Uterus (tissue), 4 donors: ENCODE measurements around the gene THSD4. TPM values are rescaled to one million over a fixed set of nuclear protein-coding genes. Genes with fewer than 3 reads are reported as not detected.
A peak's percentile ranks its signal among the peaks of the same experiment; 100 is the strongest.

Experiments
- DNase-seq, 2 donors: peaks; one replicate each; pipeline ENCODE4 v3.0.0-alpha.2; 2019 to 2020
- H3K27ac ChIP-seq, 2 donors: fragments of 200-600 bp; sonication (generic); 1 replicate in 1 of 2; 2 replicates in 1 of 2; pipeline ENCODE4 v1.5.1; 2016 to 2018
- H3K27me3 ChIP-seq, 2 donors: fragments of 200-600 bp; sonication (generic); one replicate each; pipeline ENCODE4 v1.5.1; 2018 to 2019; ENCODE audit warnings: control low read depth in 1 of 2
- H3K36me3 ChIP-seq, 2 donors: fragments of 200-600 bp; sonication (generic); one replicate each; pipeline ENCODE4 v1.5.1; 2019; ENCODE audit warnings: control low read depth in 1 of 2
- H3K4me1 ChIP-seq, 2 donors: fragments of 200-600 bp; sonication (generic); one replicate each; pipeline ENCODE4 v1.5.1; 2018 to 2019; ENCODE audit warnings: control low read depth in 1 of 2
- H3K4me3 ChIP-seq, 2 donors: fragments of 200-600 bp; sonication (generic); 1 replicate in 1 of 2; 2 replicates in 1 of 2; pipeline ENCODE4 v1.5.1; 2018 to 2019; ENCODE audit warnings: mild to moderate bottlenecking in 1 of 2
- H3K9me3 ChIP-seq, 2 donors: fragments of 200-600 bp; sonication (generic); one replicate each; pipeline ENCODE4 v1.5.1; 2019; ENCODE audit warnings: control low read depth in 1 of 2
- POLR2A ChIP-seq, 2 donors: fragments of 450-650 bp; IDR thresholded peaks; one replicate each; pipeline ENCODE4 v1.6.1; 2016; ENCODE audit warnings: antibody characterized with exemption in 2 of 2, mild to moderate bottlenecking in 1 of 2, moderate library complexity in 1 of 2
- intact Hi-C: fragments of 100-400 bp; cut with DNase I; formaldehyde crosslinking; loops from one replicate; pipeline ENCODE4 v1.15.1; 2023; ENCODE audit warnings: low total_unique reads
- total RNA-seq, 4 donors: library from RNA; depleted of rRNA in 3 of 4; stranded (reverse); fragments of >200 nt in 3 of 4; gene quantifications; one replicate each; pipeline versions ENCODE4 v1.1.0 to v1.2.4, GENCODE V29; 2014 to 2023
- TF ChIP-seq, protein P1 (sequence below), 4 experiments: fragments of 200-600 bp in 2 of 4; fragments of 450-650 bp in 2 of 4; sonication (generic) in 2 of 4; IDR thresholded peaks; one replicate each; pipeline ENCODE4 v1.5.1; 2016 to 2019; ENCODE audit warnings: antibody characterized with exemption in 4 of 4, mild to moderate bottlenecking in 2 of 4, moderate library complexity in 1 of 4
- donor health status: DM: yes; HTN: yes; CAD: no.

Gene THSD4
- total RNA-seq, 4 donors from 2014 or later: 7.1 to 144 (median 35.4) TPM

DNA sequence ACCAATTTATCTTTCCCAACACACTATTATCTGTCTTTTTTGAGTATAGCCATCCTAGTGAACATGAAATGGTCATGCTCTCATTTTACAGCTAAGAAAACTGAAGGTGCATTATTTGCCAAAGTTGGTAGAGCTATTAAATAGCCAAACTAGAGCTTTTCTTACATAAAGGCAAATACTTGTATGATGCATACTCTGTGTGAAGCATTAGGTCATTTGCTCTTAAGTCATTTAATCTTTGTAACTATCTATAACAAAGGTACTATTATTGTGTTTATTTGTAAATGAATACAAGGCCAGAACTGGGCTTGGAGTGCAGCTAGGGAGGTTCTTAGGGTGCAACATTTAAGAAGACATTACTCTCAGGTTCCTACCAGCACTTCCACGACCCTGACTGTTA lies 123.7 kb downstream of the THSD4 start:
- Histone ChIP-seq H3K4me1 (peaks cover 0 to 11% of the 10 kb centered on the region in 2 donors), H3K4me3 (no peak overlapping the region), H3K27ac (peak overlapping the region; percentile 66 to 74), H3K9me3 (no peaks in the 10 kb centered on the region), H3K27me3 (no peaks in the 10 kb centered on the region), H3K36me3 (no peaks in the 10 kb centered on the region)
- no peak for DNase-seq
- intact Hi-C loops: no loop called here
- no peak for TF ChIP-seq POLR2A (IDR thresholded peaks at IDR 0.05)
- TF ChIP-seq, protein P1, sequence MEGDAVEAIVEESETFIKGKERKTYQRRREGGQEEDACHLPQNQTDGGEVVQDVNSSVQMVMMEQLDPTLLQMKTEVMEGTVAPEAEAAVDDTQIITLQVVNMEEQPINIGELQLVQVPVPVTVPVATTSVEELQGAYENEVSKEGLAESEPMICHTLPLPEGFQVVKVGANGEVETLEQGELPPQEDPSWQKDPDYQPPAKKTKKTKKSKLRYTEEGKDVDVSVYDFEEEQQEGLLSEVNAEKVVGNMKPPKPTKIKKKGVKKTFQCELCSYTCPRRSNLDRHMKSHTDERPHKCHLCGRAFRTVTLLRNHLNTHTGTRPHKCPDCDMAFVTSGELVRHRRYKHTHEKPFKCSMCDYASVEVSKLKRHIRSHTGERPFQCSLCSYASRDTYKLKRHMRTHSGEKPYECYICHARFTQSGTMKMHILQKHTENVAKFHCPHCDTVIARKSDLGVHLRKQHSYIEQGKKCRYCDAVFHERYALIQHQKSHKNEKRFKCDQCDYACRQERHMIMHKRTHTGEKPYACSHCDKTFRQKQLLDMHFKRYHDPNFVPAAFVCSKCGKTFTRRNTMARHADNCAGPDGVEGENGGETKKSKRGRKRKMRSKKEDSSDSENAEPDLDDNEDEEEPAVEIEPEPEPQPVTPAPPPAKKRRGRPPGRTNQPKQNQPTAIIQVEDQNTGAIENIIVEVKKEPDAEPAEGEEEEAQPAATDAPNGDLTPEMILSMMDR (IDR thresholded peaks at IDR 0.05): no peak

DNA sequence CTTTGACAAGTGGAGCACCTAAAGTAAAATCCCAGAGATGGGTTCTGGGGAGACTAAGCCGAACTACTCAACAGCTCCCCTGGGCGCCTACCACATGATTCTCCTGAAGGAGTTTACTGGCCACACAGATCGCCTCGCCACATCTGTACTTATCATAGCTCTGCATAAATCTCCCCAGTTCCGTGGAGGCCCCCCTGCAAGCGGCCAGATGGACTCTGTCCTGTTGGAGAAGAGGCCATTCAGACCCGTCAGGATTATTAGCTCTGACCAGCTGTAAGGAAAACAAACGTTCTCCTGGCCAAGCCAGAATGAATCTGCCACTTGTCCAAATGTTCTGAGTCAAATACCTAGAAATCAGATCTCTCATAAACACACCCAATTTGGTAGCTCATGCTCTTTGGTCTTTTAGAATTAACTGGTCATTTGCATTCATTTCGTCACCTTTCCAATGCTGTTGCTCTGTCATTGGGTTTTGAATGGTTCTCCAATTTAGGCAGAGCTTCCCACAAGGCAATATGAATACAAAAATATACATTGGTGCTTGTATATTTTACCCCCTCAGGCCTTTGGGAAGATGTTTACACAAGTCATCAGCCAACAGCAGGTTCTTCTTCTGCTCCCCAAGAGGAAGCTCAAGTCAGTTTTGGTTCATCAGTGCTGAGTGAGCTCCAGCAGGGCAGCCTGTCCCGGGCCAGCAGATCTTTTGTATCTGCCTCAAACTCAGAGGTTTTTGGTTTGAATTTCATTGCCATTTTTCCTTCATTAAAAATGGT lies 124.5 kb downstream of the THSD4 start:
- H3K36me3 ChIP-seq: no peaks in the 10 kb centered on the region
- TF ChIP-seq POLR2A (IDR thresholded peaks at IDR 0.05): no peak
- TF ChIP-seq, protein P1 (IDR thresholded peaks at IDR 0.05): no peak
- H3K4me1 ChIP-seq: peaks cover 0 to 11% of the 10 kb centered on the region in 2 donors
- H3K27me3 ChIP-seq: no peaks in the 10 kb centered on the region
- no peak overlapping the region for H3K4me3 ChIP-seq
- intact Hi-C loops: no loop called here
- no peaks in the 10 kb centered on the region for H3K9me3 ChIP-seq
- H3K27ac ChIP-seq: peak overlapping the region; percentile 66 to 74
- peak; percentile 60 to 72 for DNase-seq

DNA sequence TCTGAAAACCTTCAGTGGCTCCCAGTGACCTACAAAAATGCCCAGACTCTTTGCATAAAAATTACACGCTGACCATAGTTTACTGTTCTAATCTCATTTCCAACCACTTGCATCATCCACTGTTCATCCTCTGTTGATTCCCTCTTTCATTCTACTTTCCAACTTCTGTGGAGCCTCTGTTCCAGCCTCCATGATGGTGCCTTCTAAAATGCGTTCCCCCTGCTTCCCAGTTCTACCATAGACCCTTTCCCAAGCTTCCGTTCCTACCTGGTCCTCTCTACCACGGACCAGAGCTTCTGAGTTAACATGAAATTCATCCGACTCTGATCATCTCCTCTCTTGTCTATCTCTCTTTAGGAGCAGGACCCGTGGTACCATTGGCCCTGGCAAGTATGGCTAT lies 127.0 kb downstream of the THSD4 start:
- H3K4me3 ChIP-seq: no peak overlapping the region
- H3K27me3 ChIP-seq: no peaks in the 10 kb centered on the region
- H3K36me3 ChIP-seq: no peaks in the 10 kb centered on the region
- peaks cover 0 to 9% of the 10 kb centered on the region in 2 donors for H3K4me1 ChIP-seq
- H3K9me3 ChIP-seq: no peaks in the 10 kb centered on the region
- no peak for DNase-seq
- intact Hi-C loops: no loop called here
- TF ChIP-seq, protein P1 (IDR thresholded peaks at IDR 0.05): no peak
- TF ChIP-seq POLR2A (IDR thresholded peaks at IDR 0.05): no peak
- no peak overlapping the region for H3K27ac ChIP-seq

DNA sequence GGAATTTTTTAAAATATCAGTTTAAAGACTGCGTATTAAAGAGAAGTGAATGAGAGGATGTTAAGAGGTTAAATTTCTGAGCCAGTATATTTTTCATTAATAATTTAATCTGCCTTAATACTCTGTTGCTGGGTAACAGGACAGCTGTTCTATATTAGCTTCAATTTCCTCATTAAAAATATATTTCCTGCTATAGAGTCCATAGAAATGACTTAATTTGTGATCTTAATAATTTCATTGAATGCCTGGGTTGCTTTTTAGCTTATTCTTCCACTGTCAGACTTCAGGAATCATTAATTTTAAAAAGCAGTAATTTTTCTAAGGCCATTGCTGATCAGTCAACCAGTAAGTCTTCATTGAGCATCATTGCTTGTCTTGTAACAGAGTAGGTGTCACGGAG lies 129.0 kb downstream of the THSD4 start:
- Histone ChIP-seq H3K27ac (no peak overlapping the region), H3K4me3 (no peak overlapping the region), H3K4me1 (no peaks in the 10 kb centered on the region), H3K27me3 (no peaks in the 10 kb centered on the region), H3K36me3 (no peaks in the 10 kb centered on the region), H3K9me3 (no peaks in the 10 kb centered on the region)
- intact Hi-C loops: no loop called here
- no peak for DNase-seq
- TF ChIP-seq, protein P1 (IDR thresholded peaks at IDR 0.05): no peak
- no peak for TF ChIP-seq POLR2A (IDR thresholded peaks at IDR 0.05)

DNA sequence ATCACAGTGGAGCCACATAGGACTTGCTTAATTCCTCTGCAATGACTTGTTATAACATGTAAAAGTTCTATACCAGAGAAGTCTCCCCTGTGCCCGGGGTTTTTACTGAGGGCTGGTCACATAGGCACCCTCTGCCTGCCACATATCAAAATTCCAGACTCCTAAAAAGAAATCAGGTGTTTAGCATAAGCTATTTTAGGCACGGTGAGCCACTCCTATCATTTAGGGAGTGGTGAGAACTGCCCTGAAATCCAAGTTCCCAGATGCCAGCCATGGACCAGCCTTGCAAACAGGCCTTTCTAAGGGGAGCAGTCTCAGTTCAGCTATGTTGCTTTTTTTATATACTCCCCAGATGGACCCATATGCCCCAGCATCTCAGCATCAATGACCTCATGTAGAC lies 130.3 kb downstream of the THSD4 start:
- no peaks in the 10 kb centered on the region for H3K36me3 ChIP-seq
- H3K9me3 ChIP-seq: no peaks in the 10 kb centered on the region
- intact Hi-C loops: no loop called here
- H3K4me3 ChIP-seq: no peak overlapping the region
- H3K27me3 ChIP-seq: no peaks in the 10 kb centered on the region
- no peaks in the 10 kb centered on the region for H3K4me1 ChIP-seq
- no peak overlapping the region for H3K27ac ChIP-seq
- DNase-seq: no peak
- TF ChIP-seq POLR2A (IDR thresholded peaks at IDR 0.05): no peak
- TF ChIP-seq, protein P1 (IDR thresholded peaks at IDR 0.05): no peak
